Activated CD4-positive, alpha-beta T cell treated with anti-CD3 and anti-CD28 coated beads, Interleukin-2, amount 50 U/mL, for 24 hours (primary cell): Measurements from ENCODE around the gene ATG5.
"Not testable (repeated sequence)": the region's sequence is repeated elsewhere in the genome, so short reads cannot be mapped to it uniquely, and the experiment has no call there.

ENCODE experiments used
- DNase-seq, 2 donors: peaks; one replicate each; pipeline ENCODE4 v3.0.0-alpha.2; 2020; ENCODE audit warnings: low read depth in 1 of 2, low spot score in 1 of 2

The ATG5 gene

GRCh38 chr6:106315765-106316374 lies 9.7 kb downstream of the ATG5 start:
- DNase-seq: no peak

DNA sequence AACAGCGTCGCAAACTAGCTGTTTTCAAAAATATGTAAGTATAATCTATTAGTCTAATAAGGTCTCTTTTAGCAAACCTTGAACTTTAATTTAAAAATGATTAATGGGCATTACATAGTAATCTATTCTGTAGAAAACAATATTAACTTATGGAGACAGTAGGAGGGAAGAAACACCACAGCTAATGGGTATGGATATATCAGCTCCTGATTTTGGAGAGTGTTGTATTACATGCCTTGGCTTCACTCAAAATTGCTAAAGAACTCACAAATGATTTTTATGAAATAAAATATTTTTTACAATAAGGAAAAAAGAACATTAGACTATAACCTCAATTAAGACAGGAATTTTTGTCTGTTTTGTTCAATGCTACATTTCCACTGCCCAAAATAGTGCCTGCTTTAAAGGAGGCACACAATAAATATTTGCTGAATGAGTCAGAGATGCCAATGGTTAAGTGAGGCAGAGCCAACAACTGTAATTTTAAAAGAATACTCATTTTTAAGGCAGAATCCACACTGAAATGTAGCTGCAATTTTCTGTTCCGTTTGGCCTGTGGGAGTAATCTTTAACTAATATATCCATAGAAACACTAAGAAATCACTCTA lies 15.7 kb downstream of the ATG5 start:
- no peak for DNase-seq

DNA sequence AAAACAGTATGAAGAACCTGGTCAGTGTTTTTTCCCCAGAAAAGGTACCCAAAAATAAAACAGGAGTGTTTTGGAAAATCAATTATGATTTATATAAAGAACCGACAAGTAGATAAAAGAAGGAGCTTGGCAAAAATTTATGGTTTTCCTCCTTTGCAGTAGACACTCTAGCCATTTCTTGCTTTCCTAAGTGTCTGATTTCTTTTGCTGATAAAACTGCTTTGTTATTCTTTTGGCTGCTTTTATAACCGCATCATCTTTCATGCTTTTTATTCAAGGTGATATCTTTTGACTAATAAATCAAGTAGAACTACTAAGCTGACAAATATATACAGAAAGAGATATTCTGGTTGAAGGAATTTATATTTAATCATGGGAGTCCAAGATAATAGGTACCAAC lies 16.6 kb downstream of the ATG5 start:
- no peak for DNase-seq

- no peak for DNase-seq
These were observed 19.8 kb downstream of the ATG5 start for GRCh38 chr6:106305740-106306139.

DNA sequence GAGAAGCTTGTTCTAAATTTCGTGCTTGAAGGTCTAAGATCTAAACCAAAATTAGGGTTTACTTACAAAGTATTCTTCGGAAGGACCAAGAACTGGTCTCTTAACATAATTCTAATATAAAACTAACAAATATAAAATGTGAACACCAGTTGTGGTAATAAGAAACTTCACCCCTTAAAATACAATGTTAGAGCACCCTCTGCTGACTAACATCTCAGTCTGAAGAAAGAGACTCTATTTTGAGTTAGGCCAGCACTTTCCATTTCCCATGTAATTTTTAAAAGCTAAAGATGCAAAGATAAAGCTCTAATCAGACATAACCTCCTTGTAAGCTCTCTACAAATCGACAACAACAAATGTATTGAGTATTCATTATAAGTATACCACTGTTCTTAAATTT lies 24.6 kb downstream of the ATG5 start:
- no peak for DNase-seq

DNA sequence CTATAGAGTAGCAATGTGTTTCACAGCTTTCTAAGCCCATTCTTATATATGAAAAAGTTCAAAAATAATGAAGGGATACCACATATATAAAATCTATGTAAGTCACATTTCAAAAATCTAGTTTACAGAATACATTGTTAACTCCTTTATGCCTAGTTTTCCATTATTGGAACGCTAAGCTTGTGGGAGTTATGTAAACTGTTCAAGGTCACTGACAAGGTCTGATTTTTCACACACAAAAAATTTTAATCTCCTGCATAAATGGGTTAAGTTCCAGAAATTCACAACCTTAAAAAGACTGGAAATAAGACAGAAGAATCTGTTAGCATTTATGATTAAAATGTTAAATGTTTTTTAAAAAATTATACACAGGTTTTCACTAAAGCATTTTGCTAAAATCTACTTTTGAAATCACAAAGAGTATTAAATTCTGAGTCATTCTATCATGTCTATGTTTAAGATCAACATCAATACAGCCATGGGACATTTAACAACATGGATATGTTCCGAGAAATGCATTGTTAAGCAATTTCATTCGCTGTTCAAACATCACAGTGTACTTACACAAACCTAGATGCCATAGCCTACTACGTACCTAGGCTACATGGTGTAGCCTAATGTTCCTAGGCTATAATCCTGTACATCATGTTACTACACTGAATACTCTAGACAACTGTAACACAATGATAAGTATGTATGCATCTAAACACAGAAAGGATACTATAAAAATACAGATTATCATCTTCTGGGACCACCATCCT lies 25.4 kb downstream of the ATG5 start:
- DNase-seq: no peak

DNA sequence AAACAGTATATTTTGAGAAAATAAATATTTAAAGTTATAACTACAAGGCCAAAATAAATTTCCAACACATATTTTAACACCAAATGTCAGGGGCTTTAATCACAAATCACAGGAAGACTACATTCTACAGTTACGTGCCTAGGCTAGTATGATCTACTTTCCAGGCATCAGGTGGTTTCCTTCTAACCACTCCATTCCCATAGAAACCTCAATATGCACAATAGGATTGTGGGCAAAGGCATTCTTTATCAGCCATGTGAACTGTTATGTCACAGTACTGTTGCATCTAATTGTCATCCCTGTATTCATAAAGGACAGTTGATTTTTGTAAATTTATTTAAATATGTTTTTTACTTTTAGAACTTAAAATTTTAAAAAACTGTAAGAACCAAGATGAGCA lies 32.4 kb downstream of the ATG5 start:
- no peak for DNase-seq

DNA sequence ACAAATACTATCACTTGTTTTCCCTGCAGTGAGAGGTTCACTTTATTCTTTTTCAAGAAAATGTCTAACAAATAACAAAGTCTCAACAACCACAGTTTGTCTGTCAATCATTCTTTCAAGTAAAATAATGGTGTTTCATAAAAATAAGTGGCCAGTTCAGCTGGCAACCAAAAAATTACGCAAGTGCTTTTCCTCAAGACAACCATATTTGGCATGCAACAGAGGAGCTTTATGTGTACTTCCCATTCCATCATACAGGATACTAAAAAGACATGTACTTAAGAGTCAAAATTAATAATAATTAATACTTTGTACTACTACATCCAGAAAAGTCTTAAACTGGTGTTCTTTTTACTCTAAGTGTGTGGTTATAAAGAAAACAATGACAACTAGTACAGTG lies 34.6 kb downstream of the ATG5 start:
- no peak for DNase-seq

- DNase-seq: no peak
These were observed 35.5 kb downstream of the ATG5 start for GRCh38 chr6:106290032-106290431.

- DNase-seq: no peak
These were observed 38.3 kb downstream of the ATG5 start for GRCh38 chr6:106287215-106287614.

GRCh38 chr6:106286746-106287145 lies 38.8 kb downstream of the ATG5 start:
- DNase-seq: no peak

- no peak for DNase-seq
These were observed 42.1 kb downstream of the ATG5 start for GRCh38 chr6:106283481-106283880.

- DNase-seq: no peak
These were observed 43.9 kb downstream of the ATG5 start for GRCh38 chr6:106281661-106282060.

GRCh38 chr6:106281088-106281487 lies 44.5 kb downstream of the ATG5 start:
- DNase-seq: no peak

- DNase-seq: no peak
These were observed 46.4 kb downstream of the ATG5 start for GRCh38 chr6:106279179-106279578.

- no peak for DNase-seq
These were observed 49.9 kb downstream of the ATG5 start for GRCh38 chr6:106275692-106276091.

DNA sequence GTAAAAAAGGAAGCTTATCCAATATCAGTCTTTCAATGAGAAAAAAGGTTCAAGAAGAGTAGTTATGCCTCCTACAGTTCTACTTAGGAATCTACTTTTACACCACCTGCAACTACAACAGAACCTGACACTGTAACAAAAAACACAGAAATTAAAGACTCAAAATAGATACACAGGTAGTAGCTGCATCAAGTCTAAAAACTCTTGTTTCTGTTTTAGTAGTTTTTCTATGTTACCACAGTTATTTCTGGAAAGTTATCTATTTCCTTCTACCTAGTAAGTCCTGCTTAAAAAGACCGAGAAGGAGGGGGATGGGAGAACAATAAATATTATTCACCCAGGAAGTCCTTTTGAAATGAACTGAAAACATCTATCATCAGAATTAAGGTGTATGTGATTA lies 52.5 kb downstream of the ATG5 start:
- no peak for DNase-seq

GRCh38 chr6:106272287-106272686 lies 53.3 kb downstream of the ATG5 start:
- no peak for DNase-seq

DNA sequence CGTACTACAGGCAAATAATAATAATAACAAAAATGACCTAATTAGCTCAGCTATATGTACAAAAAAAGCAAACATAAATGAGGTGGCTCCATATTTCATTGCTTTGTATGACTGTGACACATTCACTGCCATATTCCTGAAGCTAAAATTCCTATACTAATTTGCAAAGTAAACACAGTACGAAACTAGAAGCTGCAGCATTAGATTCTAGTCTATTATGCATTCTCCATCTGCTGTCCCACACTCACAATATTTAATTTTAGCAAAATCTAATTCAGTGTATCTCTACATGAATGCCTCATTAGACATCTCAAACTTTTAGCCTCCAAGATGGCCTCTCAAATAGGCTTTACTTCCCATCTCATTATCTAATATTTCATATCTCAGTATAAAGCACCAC lies 55.1 kb downstream of the ATG5 start:
- no peak for DNase-seq

GRCh38 chr6:106269268-106269919 lies 56.2 kb downstream of the ATG5 start:
- not testable (repeated sequence) for DNase-seq

- not testable (repeated sequence) for DNase-seq
These were observed 57.1 kb downstream of the ATG5 start for GRCh38 chr6:106268500-106268899.

GRCh38 chr6:106264433-106264832 lies 61.1 kb downstream of the ATG5 start:
- not testable (repeated sequence) for DNase-seq
